Activated CD4-positive, alpha-beta memory T cell treated with anti-CD3 and anti-CD28 coated beads for 36 hours (primary cell): ENCODE data around the gene TMUB1. TPM values are rescaled to one million over a fixed set of nuclear protein-coding genes. Genes with fewer than 3 reads are reported as not detected.

Experiments
- CTCF ChIA-PET: fragments of 350-600 bp; sonication (Branson Sonifier 250); formaldehyde crosslinking; loops from one replicate; lab custom pipeline; 2021; ENCODE audit warnings: antibody characterized with exemption, inconsistent platforms; lab: Charles Lee
- POLR2A ChIA-PET: fragments of 350-600 bp; sonication (Branson Sonifier 250); formaldehyde crosslinking; loops from one replicate; lab custom pipeline; 2021; ENCODE audit warnings: antibody characterized with exemption; lab: Charles Lee
- DNase-seq: peaks from one replicate; pipeline ENCODE4 v3.0.0-alpha.2; 2020
- H3K27ac Mint-ChIP-seq: one replicate; pipeline ENCODE4 v1.8.0; 2021; ENCODE audit warnings: mixed read lengths
- H3K27me3 Mint-ChIP-seq: one replicate; pipeline ENCODE4 v1.8.0; 2021; ENCODE audit warnings: mixed read lengths
- H3K36me3 Mint-ChIP-seq: one replicate; pipeline ENCODE4 v1.8.0; 2021; ENCODE audit warnings: mixed read lengths
- H3K4me1 Mint-ChIP-seq: one replicate; pipeline ENCODE4 v1.8.0; 2021; ENCODE audit warnings: low read depth, mixed read lengths
- H3K4me3 Mint-ChIP-seq: one replicate; pipeline ENCODE4 v1.8.0; 2021; ENCODE audit warnings: mild to moderate bottlenecking, mixed read lengths
- H3K9me3 Mint-ChIP-seq: one replicate; pipeline ENCODE4 v1.8.0; 2021; ENCODE audit warnings: mixed read lengths
- intact Hi-C: fragments of 100-400 bp; cut with micrococcal nuclease; formaldehyde crosslinking; loops from one replicate; pipeline ENCODE4 v1.15.1; 2023
- total RNA-seq, 2 experiments: library from RNA; stranded (reverse); gene quantifications; one replicate each; pipeline ENCODE4 v1.2.3, GENCODE V29; 2021

The TMUB1 gene
- total RNA-seq, 2 experiments from 2014 or later, result 53.8 to 60.9 TPM

- ChIA-PET CTCF (interaction anchor here (0.6 kb wide), 1 partner anchor 42 kb away, joined by 3 read pairs; the partner anchor contains the start of gene ABCB8), POLR2A (interaction anchor here (1.3 kb wide), 1 partner anchor 10 kb away, joined by 4 read pairs; no protein-coding TSS in a partner anchor)
- Mint-ChIP-seq H3K27ac (no peak overlapping the region), H3K4me1 (no peaks in the 10 kb centered on the region), H3K36me3 (peaks cover 23% of the 10 kb centered on the region), H3K27me3 (no peaks in the 10 kb centered on the region), H3K4me3 (no peak overlapping the region), H3K9me3 (no peaks in the 10 kb centered on the region)
- DNase-seq, result no peak
- intact Hi-C loops, result no loop called here
These were observed 12.7 kb downstream of the TMUB1 start for GRCh38 chr7:151070574-151070960.

GRCh38 chr7:151069841-151070573, 13.3 kb downstream of the TMUB1 start:
- Mint-ChIP-seq H3K4me1 (no peaks in the 10 kb centered on the region), H3K27ac (no peak overlapping the region), H3K9me3 (no peaks in the 10 kb centered on the region), H3K36me3 (peaks cover 26% of the 10 kb centered on the region), H3K4me3 (no peak overlapping the region), H3K27me3 (no peaks in the 10 kb centered on the region)
- no peak for DNase-seq
- CTCF ChIA-PET, result no interaction called here
- POLR2A ChIA-PET, result no interaction called here
- intact Hi-C loops, result no loop called here

GRCh38 chr7:151068069-151068773, 15.1 kb downstream of the TMUB1 start:
- Mint-ChIP-seq H3K36me3 (peaks cover 24% of the 10 kb centered on the region), H3K4me3 (no peak overlapping the region), H3K9me3 (no peaks in the 10 kb centered on the region), H3K27me3 (no peaks in the 10 kb centered on the region), H3K4me1 (no peaks in the 10 kb centered on the region), H3K27ac (no peak overlapping the region)
- intact Hi-C loops, result no loop called here
- ChIA-PET POLR2A (interaction anchor here (0.9 to 1.8 kb wide), 3 partner anchors 8 to 12 kb away, joined by 3 to 5 read pairs (median 4); partner anchors contain the start of gene FASTK), CTCF (interaction anchor here (0.6 to 1.3 kb wide), 5 partner anchors 9 to 56 kb away, joined by 3 read pairs; no protein-coding TSS in a partner anchor)
- no peak for DNase-seq

DNA sequence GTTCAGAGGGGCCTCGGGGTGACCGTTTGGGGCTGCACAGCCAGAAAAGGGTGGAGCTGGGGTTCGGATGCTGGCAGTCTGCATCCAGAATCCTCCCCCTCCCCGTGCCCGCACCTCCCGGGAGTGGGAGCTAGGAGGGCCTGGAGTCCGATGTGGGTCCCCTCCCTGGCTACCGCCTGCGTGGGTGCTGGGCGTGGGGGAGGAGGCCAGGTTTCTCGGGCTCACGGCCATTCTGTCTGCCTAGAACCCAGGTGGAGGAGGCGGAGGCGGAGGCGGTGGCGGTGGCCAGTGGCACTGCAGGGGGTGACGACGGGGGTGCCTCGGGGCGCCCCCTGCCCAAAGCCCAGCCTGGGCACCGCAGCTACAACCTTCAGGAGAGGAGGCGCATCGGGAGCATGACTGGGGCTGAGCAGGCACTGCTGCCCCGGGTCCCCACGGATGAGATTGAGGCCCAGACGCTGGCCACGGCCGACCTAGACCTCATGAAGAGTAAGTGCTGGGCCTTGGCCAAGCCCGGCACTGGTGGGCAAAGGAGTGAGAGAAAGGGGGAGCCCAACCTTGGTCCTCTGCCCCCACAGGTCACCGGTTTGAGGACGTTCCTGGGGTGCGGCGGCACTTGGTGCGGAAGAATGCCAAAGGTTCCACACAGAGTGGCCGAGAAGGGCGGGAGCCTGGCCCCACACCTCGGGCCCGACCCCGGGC, 16.9 kb downstream of the TMUB1 start:
- ChIA-PET POLR2A (interaction anchor here (1.7 to 1.8 kb wide), 2 partner anchors 12 to 14 kb away, joined by 4 to 5 read pairs; partner anchors contain the start of gene FASTK), CTCF (no interaction called here)
- Mint-ChIP-seq H3K27ac (no peak overlapping the region), H3K27me3 (no peaks in the 10 kb centered on the region), H3K36me3 (peaks cover 21% of the 10 kb centered on the region), H3K4me3 (no peak overlapping the region), H3K9me3 (no peaks in the 10 kb centered on the region), H3K4me1 (peaks cover 3% of the 10 kb centered on the region)
- intact Hi-C loops, result no loop called here
- no peak for DNase-seq

DNA sequence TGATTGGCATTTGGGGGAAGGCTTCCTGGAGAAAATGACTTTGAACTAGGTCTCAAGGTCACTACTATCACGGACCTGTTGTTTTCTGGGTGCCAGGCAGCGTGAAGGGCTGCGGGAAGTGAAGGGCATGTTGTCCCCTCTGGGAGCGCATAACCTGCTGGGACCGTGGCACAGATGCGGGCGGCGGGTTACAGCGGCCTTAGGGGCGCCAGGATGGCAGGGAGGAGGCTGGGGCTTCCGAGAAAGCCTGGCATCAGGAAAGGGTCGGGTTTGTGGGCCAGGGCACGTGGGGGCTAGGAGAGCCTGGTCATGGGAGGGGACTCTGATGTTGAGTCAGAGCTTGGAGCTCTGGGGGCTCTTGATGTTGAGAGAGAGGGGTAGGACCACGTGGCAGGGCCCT, 17.8 kb downstream of the TMUB1 start:
- CTCF ChIA-PET, result no interaction called here

DNA sequence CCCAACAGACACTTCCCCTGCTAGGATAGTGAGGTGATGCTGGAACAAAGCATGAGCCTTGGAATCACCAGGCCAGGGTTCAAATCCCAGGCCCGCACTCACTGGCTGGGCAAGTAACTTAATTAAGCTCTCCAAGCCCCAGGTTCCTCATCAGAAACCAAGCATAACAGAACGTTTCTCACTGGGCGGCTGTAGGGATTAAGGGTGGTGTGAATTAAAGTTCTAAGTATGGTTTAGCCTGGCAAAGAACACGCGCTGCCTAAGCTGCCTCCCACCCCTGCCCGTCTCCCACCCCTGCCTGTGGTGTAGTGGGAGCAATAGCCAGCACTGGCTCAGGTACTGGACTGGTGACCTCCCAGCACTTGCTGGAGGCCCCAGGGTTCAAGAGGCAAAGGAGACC, 18.3 kb downstream of the TMUB1 start:
- Mint-ChIP-seq H3K36me3 (peaks cover 17% of the 10 kb centered on the region), H3K27me3 (no peaks in the 10 kb centered on the region), H3K9me3 (no peaks in the 10 kb centered on the region), H3K27ac (no peak overlapping the region), H3K4me3 (no peak overlapping the region), H3K4me1 (peaks cover 9% of the 10 kb centered on the region)
- ChIA-PET POLR2A (no interaction called here), CTCF (no interaction called here)
- intact Hi-C loops, result no loop called here
- no peak for DNase-seq

More for the DNA sequence above, 17.8 kb downstream of the TMUB1 start:
- Mint-ChIP-seq H3K4me1 (peaks cover 9% of the 10 kb centered on the region), H3K4me3 (no peak overlapping the region), H3K9me3 (no peaks in the 10 kb centered on the region), H3K27me3 (no peaks in the 10 kb centered on the region), H3K36me3 (peaks cover 17% of the 10 kb centered on the region), H3K27ac (no peak overlapping the region)
- DNase-seq, result no peak
- POLR2A ChIA-PET, result no interaction called here
- intact Hi-C loops, result no loop called here

DNA sequence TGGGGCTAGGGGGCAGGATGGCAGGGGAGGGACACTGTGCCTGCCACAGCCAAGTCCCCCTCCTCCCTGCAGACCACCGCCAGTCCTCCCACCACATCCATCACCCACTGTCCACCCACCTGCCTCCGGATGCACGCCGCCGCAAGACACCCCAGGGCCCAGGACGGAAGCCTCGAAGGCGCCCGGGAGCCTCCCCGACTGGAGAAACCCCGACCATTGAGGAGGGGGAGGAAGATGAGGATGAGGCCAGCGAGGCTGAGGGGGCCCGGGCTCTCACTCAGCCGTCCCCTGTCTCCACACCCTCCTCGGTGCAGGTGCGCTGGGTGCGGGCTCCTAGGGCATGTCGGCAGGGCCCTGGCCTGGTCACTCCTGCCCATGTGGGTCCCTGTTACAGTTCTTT, 18.8 kb downstream of the TMUB1 start:
- Mint-ChIP-seq H3K27me3 (no peaks in the 10 kb centered on the region), H3K9me3 (no peaks in the 10 kb centered on the region), H3K27ac (no peak overlapping the region), H3K4me3 (no peak overlapping the region), H3K4me1 (peaks cover 9% of the 10 kb centered on the region), H3K36me3 (peaks cover 16% of the 10 kb centered on the region)
- CTCF ChIA-PET, result no interaction called here
- POLR2A ChIA-PET, result no interaction called here
- DNase-seq, result no peak
- intact Hi-C loops, result no loop called here

DNA sequence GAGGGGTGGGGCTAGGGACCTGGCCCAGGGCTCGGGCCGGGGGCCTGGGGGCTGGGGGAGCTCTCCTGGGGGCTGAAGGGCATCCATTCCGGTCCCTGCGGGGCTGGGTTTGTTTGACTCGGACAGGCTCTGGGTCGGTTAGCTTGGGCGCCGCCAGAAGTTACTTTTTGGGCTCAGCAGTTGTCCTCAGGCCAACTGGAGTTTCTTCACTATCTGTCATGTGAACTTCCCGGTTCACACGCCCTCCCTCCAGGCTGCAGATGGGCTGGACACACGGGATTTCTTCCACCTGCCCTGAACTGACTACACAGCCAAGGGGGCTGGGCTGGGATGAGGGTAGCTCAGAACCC, 20.1 kb downstream of the TMUB1 start:
- Mint-ChIP-seq H3K27me3 (no peaks in the 10 kb centered on the region), H3K4me1 (peaks cover 15% of the 10 kb centered on the region), H3K27ac (no peak overlapping the region), H3K4me3 (no peak overlapping the region), H3K36me3 (peaks cover 11% of the 10 kb centered on the region), H3K9me3 (no peaks in the 10 kb centered on the region)
- intact Hi-C loops, result no loop called here
- ChIA-PET POLR2A (interaction anchor here (0.6 kb wide), 1 partner anchor 315 kb away, joined by 5 read pairs; no protein-coding TSS in a partner anchor), CTCF (interaction anchor here (0.8 to 1.3 kb wide), 2 partner anchors 35 to 79 kb away, joined by 3 read pairs; partner anchors contain the start of gene ABCB8)
- no peak for DNase-seq

DNA sequence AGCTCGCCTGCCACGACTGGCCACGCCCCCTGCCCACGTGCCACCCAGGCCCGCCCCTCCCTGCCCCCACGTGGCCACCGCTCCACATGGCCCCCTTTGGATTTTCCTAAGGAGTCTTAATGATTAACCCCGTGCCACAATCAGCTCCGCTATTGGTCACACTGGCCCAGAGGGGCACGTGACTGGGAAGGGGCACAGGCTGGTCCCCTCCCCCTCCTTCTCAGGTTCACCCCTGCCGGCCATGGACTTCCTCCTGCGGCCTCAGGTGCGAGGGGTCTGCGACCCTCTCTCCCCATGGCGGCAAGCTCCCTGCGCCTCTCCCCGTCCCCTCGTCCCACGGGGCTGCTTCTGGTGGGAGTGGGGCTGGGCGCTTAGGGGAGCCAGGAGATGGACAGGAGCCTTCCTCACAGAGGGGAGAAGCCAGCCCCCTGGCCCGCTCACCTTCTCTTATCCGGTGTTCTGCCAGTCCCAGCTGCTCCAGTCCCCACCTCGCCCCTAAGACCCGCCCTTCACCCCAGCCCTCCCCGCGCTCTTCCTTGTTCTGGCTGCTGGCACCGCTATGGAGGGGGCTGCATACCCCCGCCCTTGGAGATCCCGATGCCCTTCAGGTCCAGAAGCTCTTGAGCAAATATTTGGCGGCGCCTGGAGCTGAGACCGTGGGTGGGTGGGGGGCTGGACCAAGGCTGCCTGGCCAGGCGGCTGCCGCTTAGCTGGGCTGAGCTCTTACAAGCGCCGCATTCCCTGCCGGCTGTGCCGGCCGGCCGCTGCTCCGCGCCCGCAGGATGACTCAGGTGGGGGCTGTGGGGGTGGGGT, 20.7 kb downstream of the TMUB1 start:
- H3K4me3 Mint-ChIP-seq, result no peak overlapping the region

DNA sequence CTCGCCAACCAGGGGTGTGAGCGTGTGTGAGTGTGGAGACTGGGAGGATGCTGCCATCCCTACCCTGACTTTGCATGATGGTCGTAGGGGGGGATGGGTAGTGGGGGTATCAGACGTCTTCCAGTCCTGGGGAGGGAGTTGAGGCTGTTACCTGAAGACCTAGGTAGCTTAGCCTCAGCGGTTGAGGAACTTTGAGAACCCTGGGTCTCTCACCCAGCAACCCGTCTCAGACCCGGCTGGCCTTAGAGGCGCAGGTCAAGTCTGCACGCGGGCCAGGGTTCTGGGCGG, 21.2 kb downstream of the TMUB1 start:
- no peak for DNase-seq
- ChIA-PET POLR2A (no interaction called here), CTCF (interaction anchor here (1.3 kb wide), 1 partner anchor 34 kb away, joined by 3 read pairs; the partner anchor contains the start of gene ABCB8)
- H3K36me3 Mint-ChIP-seq, result peaks cover 6% of the 10 kb centered on the region
- no peak overlapping the region for H3K27ac Mint-ChIP-seq
- no peak overlapping the region for H3K4me3 Mint-ChIP-seq
- no peaks in the 10 kb centered on the region for H3K27me3 Mint-ChIP-seq
- H3K4me1 Mint-ChIP-seq, result peaks cover 19% of the 10 kb centered on the region
- H3K9me3 Mint-ChIP-seq, result no peaks in the 10 kb centered on the region
- intact Hi-C loops, result no loop called here

More for the DNA sequence above, 20.7 kb downstream of the TMUB1 start:
- ChIA-PET POLR2A (interaction anchor here (0.6 kb wide), 1 partner anchor 316 kb away, joined by 5 read pairs; no protein-coding TSS in a partner anchor), CTCF (interaction anchor here (0.8 to 1.3 kb wide), 2 partner anchors 34 to 78 kb away, joined by 3 read pairs; partner anchors contain the start of gene ABCB8)
- Mint-ChIP-seq H3K4me1 (peaks cover 15% of the 10 kb centered on the region), H3K27ac (no peak overlapping the region), H3K9me3 (no peaks in the 10 kb centered on the region), H3K36me3 (peaks cover 9% of the 10 kb centered on the region), H3K27me3 (no peaks in the 10 kb centered on the region)
- intact Hi-C loops, result no loop called here
- no peak for DNase-seq
